ENCODE measurements around the gene FOXN1.
"Not testable (repeated sequence)": the region's sequence is repeated elsewhere in the genome, so short reads cannot be mapped to it uniquely, and the experiment has no call there.

Gene FOXN1

DNA sequence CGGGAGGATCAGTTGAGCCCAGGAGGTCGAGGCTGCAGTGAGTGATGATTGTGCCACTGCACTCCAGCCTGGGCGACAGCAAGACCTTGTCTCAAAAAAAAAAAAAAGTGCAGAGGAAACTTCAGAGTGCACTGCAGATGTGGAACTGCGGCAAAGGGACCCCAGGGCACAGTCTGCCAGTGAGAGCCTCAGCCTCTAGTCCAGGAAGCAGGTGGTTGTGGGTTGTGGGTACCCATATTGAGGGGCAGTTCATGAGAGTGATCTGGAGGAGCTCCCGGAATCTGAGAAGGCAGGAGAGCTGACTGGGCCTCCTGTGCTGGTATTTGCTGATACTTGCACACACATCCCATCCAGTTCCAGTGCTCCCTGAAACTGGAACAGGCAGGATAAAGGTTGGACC, 13.1 kb downstream of the FOXN1 start:
- TF ChIP-seq, protein P1, sequence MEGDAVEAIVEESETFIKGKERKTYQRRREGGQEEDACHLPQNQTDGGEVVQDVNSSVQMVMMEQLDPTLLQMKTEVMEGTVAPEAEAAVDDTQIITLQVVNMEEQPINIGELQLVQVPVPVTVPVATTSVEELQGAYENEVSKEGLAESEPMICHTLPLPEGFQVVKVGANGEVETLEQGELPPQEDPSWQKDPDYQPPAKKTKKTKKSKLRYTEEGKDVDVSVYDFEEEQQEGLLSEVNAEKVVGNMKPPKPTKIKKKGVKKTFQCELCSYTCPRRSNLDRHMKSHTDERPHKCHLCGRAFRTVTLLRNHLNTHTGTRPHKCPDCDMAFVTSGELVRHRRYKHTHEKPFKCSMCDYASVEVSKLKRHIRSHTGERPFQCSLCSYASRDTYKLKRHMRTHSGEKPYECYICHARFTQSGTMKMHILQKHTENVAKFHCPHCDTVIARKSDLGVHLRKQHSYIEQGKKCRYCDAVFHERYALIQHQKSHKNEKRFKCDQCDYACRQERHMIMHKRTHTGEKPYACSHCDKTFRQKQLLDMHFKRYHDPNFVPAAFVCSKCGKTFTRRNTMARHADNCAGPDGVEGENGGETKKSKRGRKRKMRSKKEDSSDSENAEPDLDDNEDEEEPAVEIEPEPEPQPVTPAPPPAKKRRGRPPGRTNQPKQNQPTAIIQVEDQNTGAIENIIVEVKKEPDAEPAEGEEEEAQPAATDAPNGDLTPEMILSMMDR (IDR thresholded peaks at IDR 0.05; ENCODE audit: low read depth, low read length, missing control alignments): no peak
- no peak overlapping the region for H3K4me3 ChIP-seq (replicated peaks; ENCODE audit: low read depth, low read length)
- no peak for DNase-seq (ENCODE audit: extremely low read depth, low read depth)

DNA sequence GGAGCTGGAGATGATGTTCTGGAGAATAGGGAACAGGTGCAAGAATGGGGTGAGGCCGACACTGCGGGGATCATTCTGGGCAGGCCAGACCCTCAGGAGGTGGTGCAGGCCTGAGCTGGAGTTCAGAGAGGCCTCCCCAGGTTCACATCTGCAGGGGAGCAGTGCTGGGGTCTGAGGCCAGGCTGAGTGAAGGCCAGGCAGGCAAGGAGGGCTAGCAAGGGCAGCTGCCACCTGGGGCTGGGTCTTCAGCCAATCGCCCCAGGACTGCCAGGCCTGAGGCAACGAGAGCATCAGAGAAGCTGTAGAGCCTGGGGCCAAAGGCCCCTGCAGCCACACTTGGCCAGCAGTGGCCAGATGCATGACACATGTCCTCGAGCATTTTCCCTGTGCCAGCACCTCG, 14.5 kb downstream of the FOXN1 start:
- TF ChIP-seq, protein P1 (IDR thresholded peaks at IDR 0.05; ENCODE audit: low read depth, low read length, missing control alignments): no peak
- DNase-seq (ENCODE audit: extremely low read depth, low read depth): no peak
- H3K4me3 ChIP-seq (replicated peaks; ENCODE audit: low read depth, low read length): no peak overlapping the region

DNA sequence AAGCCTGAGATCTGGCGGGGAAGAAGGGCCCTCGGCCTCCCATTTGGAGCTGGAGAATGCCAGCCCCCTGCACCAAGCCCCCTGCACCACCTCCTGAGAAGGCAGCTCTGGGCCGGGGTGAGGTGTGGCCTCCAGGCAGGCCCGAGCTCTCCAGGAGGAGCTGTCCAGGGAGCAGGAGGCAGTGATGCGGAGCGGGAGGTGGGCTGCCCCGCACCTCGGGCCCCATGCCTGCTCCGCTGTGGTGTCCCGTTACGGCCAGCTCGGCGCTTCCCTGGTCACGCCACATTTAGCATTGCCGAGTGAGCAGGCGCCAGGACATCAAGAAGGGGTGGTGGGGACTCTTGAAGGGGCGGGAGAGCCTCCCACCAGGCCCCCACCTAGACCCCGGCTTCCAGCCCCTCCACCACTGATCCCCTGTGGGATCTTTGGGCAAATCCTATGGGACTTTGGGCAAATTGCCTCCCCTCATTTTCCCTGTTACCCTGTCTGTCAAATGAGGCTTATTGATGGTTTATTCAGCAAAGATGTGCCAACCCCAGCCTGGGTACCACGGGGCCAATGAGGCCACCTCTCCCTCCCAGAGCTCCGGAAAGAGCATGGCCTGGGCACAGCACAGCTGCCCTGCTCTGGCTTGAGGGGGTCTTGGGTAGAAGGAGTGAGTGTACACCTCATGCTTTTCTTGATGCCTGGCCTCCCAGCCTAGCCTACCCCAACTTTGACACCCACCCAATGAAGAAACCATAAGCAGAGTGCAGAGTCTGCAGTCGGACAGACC, 15.3 kb downstream of the FOXN1 start:
- no peak for DNase-seq (ENCODE audit: extremely low read depth, low read depth)
- TF ChIP-seq, protein P1 (IDR thresholded peaks at IDR 0.05; ENCODE audit: low read depth, low read length, missing control alignments): no peak
- no peak overlapping the region for H3K4me3 ChIP-seq (replicated peaks; ENCODE audit: low read depth, low read length)

DNA sequence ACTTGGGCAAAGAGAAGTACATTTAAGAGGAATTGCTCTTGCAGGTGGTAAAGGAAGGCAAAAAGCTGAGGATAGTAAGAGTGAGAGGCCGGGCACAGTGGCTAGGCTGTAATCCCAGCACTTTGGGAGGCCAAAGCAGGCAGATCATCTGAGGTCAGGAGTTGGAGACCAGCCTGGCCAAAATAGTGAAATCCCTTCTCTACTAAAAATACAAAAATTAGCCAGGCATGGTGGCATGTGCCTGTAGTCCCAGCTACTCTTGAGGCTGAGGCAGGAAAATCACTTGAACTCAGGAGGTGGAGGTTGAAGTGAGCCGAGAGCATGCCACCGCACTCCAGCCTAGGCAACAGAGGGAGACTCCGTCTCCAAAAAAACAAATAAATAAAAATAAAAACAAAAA, 16.1 kb downstream of the FOXN1 start:
- not testable (repeated sequence) for DNase-seq (ENCODE audit: extremely low read depth, low read depth); H3K4me3 ChIP-seq (replicated peaks; ENCODE audit: low read depth, low read length)

DNA sequence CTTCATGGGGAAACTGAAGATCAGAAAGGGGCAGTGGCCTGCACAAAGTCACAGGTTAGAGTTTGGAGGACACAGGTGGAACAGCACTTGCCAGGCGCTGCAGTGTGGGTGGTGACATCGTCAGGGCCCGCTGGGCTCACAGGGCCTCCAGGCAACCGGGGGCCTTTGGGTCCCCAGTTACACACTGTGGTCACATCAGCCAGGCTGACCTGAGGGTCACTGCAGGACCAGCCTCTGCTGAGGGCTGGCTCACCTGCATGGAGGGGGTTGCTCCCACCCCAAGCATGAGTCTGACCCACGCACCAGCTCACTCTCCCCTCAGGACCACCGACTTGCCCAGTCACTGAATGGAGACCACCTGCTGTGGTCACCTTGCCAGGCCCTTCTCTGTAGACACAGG, 17.0 kb downstream of the FOXN1 start:
- TF ChIP-seq, protein P1 (IDR thresholded peaks at IDR 0.05; ENCODE audit: low read depth, low read length, missing control alignments): no peak
- no peak for DNase-seq (ENCODE audit: extremely low read depth, low read depth)
- H3K4me3 ChIP-seq (replicated peaks; ENCODE audit: low read depth, low read length): no peak overlapping the region

DNA sequence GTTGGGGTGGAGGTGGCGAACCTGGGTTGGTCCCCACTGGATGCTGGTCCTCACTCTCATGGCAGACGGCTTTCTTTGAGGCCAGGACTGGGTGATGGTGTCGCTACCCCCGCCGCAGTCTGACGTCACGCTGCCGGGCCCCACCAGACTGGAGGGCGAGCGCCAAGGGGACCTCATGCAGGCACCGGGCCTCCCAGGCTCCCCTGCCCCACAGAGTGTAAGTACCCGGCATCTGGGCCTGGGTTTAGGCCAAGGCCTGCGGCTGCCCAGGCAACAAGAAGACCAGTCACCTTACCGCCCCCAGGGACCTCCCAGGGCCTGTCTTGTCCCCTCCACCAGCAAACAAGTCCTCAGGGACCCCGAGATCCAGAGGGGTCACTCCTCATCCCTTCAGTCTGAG, 17.7 kb downstream of the FOXN1 start:
- no peak overlapping the region for H3K4me3 ChIP-seq (replicated peaks; ENCODE audit: low read depth, low read length)
- TF ChIP-seq, protein P1 (IDR thresholded peaks at IDR 0.05; ENCODE audit: low read depth, low read length, missing control alignments): no peak
- DNase-seq (ENCODE audit: extremely low read depth, low read depth): no peak

DNA sequence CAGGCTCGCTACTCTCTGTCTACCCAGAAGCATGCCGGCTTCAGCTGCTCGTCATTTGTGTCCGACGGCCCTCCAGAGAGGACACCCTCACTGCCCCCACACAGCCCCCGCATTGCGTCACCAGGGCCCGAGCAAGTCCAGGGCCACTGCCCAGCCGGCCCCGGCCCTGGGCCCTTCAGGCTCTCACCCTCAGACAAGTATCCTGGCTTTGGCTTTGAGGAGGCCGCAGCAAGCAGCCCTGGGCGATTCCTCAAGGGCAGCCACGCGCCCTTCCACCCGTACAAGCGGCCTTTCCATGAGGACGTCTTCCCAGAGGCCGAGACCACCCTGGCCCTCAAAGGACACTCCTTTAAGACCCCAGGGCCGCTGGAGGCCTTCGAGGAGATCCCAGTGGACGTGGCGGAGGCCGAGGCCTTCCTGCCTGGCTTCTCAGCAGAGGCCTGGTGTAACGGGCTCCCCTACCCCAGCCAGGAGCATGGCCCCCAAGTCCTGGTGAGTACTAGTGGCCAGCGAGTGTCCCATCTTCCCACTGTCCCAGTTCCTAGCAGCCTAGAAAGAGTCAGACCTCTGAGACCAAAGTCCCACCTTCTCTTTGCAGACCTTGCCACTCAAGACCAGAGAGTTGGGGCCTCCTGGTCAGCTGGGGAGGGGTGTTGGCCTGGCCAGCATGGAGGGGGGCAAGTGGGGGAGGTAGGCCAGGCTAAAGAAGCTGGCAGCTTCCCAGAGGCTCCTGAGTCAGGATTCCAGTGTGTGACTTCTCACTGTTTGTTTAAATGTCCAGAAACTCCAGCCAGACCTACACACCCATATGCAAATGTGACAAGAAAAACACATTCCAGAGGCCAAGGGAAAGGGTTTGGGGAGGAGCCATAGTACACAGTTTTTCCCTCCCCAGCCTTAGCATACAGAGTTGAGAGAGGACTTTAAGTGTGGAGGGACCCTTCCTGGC, 18.6 kb downstream of the FOXN1 start:
- peak; percentile 20 for DNase-seq (ENCODE audit: extremely low read depth, low read depth)
- TF ChIP-seq, protein P1 (IDR thresholded peaks at IDR 0.05; ENCODE audit: low read depth, low read length, missing control alignments): no peak
- H3K4me3 ChIP-seq (replicated peaks; ENCODE audit: low read depth, low read length): no peak overlapping the region
